ENCODE measurements around the gene SPCS1.
A peak's percentile ranks its signal among the peaks of the same experiment; 100 is the strongest.
"Not testable (repeated sequence)": the region's sequence is repeated elsewhere in the genome, so short reads cannot be mapped to it uniquely, and the experiment has no call there.

Gene SPCS1

DNA sequence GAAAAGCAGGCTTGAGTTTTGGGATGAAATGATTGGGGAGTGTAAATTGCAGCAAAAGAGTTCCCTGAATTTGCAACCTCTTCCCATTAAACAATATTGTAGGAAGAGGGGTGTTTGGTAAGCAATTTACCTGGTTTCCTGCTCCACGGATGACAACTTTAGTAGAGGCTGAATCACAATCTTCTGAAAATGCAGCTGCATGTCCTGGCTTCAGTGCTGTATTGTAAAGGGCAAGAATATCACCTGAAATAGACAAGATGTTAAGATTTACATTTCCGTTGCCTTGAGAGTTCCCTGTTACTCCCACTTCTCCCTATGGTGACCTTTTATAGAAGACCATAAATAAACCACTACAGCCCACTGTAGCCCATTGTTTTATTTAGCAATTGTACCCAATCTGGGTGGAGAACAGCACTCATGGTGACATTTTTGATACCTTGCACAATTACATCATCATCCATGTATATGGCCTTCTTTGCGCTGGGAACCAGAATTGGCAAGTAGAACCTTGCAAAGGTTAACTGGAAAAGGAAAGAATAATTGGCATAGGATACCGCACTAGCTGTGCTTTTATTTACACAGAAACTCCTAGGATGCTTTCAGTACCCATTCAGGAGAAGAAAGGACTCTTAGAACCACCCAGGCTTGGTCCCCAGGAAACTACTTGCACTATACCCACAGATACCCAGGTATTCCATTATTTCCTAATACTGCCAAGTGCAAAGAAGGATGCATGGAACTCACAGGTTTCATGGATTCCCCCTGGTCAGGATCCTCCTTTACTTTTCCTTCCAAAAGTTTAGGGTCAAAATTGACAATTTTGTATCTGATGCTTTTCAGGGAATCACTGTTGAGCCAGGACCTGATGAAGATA, 9.9 kb upstream of the SPCS1 start:
- DNase-seq: no peak

DNA sequence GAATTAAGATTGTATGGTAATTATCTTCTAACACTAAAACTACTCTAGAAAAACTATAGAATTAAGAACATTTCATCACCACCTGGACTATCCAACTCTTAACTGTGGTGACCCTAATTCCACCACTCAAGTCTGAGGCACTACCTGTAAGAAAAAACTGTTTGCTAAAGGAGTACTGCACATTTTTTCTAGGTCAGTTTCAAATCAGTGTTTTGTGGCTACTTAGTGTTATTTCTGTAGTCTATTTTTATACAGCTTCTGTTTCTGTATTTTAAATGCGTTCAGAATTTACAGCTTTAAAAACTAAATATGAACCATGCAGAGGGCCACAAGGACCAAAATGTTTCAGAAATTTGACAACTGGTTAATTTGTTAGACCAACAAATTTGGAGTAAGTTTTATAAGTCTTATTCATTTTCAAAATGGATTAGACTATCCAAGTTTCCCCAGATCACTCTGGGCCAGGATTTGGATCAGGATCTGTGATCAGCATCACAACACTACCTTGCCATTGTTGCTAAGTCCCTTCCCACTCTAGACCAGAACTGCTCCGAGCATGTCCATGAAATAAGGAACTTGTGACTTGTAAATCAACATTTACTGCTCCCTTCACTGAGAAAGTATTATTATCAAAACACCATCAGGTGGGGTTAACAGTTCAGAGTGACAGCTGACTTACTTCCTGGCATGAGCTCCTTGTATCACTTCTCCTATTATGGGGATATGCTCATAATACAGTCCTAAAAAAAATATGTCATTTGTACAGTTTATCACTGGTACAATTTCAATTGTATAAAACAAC, 8.9 kb upstream of the SPCS1 start:
- no peak for DNase-seq

DNA sequence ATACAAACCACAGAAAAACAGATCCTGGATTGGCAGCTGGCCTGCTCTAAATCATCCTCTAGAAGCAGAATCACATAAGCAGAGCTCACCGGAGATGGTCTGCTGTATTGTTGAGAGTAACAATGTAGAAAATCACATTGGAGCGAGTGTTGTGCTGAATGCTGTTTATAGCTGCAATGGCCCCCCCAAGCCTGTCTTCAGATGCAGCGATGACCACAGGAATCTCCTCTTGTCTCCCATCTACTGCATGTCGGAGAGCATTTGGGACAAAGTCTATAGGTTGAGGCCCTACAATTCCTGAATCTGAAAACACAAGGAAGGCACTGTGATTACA, 8.3 kb upstream of the SPCS1 start:
- DNase-seq: no peak

GRCh38 chr3:52703341-52703740, 2.6 kb upstream of the SPCS1 start:
- DNase-seq: no peak

DNA sequence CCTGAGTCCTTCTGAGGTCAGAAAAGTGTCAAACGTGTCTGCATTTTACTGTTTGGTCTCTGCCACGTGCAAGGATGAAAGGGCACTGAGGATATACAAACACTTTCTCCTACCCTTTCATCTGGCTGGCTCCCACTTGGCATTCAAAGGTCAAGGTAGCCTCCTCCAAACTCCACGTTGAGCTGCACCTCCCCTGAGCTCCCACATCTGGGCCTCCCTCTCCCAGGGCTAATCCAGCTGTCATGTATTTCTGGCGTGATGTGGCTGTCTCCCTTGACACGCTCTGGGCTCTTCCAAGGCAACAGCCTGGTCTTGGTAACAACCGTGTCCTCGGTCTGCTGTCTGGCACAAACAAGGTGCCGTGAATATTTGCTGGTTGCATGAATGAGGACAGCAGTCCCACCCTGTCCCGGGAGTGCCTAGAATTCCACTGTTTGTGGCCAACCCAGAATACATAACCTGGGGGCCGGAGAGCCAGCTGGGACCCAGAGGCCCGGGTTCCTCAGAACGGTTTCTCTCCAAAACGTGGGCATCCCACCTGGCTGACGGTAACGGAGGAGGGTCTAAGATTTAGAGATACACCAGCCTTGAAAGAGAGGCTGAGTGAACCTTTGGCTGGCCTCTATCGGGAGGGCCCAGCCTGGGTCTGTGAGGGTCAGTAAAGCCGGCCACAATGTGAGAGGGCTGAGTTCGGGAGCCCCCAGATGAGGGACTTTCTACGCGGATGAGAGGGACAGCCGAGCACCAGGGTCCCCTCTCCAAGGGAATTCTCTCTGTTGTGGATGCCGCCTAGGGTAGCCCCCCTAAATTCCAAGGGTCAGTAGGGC, 1.1 kb upstream of the SPCS1 start:
- peak; percentile 8 for DNase-seq

- DNase-seq: no peak
Observed at GRCh38 chr3:52705438-52705687, 543 bp upstream of the SPCS1 start.

GRCh38 chr3:52707585-52707984, 1.7 kb downstream of the SPCS1 start:
- DNase-seq: no peak

DNA sequence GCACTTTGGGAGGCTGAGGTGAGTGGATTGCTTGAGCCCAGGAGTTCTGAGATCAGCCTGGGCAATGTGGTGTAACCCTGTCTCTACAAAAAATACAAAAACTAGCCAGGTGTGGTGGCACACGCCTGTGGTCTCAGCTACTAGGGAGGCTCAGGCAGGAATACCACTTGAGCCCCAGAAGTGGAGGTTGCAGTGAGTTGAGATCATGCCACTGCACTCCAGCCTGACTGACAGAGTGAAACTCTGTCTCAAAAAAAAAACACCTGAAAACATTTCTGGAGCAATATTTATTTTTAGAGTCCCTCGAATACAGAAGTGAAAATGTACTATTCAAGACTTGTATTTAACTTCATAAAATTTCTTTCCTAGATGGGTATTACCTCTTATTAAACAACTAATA, 4.6 kb downstream of the SPCS1 start:
- no peak for DNase-seq

DNA sequence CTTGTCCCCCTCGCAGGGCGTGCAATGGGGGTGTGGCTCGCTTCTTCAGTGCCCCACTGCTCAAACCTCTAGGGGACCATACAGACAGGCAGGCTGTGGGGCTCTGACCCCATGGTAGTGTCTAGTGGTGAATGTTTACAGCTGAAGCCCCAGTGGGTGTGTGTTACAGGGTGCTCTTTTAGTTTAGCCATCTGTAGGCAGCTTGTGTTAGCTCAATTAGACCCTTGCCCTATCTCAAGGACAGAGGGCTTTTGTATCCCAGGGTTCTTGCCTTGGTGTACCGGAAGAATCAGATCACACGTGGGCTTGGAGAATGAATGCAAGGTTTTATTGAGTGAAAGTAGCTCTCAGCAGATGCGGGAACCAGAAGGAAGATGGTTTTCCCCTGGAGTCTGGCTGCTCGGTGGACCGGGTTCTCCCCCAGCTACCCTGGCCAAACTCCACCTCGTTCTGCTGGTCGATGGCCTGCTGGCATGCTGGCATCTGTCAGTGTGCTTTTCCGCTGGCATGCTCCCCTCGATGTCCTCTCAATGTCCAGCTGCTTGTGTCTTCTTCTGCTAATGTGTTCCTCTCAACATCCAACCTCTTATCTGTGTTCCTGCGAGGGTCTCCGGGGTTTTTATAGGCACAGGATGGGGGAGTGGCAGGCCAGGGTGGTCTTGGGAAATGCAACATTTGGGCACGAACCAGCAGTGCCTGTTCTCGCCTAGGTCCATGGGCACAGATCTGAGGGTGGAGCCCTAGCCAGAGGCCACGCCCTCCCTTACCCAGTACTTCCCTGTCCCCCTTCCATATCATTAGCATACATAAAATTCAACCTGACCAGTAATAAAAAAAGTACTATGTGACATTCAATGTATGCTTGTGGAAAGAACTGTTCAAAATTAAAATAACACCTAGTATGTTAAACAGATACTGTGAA, 6.6 kb downstream of the SPCS1 start:
- DNase-seq: no peak

- no peak for DNase-seq
Observed at GRCh38 chr3:52714335-52715302, 8.7 kb downstream of the SPCS1 start.

GRCh38 chr3:52715714-52716305, 9.9 kb downstream of the SPCS1 start:
- DNase-seq: no peak

DNA sequence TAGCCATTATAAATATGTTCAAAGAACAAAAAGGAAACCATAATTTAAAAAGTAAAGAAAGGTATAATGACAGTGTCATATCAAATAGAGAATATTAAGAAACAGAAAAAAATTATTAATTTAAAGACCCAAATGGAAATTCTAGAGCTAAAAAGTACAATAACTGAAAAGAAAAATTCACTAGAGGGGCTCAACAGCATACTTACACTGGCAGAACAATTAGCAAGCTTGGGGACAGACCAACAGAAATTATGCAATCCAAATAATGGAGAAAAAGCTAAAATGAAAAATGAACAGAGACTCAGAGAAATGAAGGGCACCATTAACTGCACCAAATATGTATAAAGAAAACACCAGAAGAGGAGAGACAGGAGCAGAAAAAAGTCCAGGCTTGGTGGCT, 13.7 kb downstream of the SPCS1 start:
- no peak for DNase-seq

DNA sequence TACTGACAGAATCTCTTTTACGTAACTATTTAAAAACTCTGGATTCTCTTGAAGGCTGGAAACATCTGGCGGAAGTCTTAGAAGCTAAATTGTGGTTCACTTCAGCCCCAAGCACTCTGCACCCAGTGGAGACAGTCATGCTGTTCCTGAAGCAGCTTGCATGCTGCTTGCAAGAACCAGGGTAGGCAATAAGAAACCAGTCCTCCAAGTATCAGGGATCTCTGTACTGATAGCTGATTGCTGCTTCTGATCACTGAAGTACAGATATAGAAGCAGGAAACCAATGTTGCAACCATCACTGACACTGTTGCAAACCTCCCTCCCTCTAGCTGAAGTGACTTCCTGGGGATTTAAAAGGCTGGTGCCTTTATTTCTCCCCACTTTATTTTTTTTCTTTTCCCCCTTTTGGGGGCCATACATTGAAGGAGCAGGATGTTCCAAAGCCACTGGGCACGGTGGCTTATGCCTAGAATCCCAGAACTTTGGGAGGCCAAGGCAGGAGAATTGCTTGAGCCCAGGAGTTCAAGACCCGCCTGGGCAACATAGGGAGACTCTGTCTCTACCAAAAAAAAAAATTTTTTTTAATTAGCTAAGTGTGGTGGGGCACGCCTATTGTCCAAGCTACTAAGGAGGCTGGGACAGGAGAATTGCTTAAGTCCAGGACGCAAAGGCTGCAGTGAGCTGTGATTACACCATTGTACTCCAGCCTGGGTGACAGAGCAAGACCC, 15.3 kb downstream of the SPCS1 start:
- DNase-seq: no peak

- no peak for DNase-seq
Observed at GRCh38 chr3:52721730-52722008, 15.8 kb downstream of the SPCS1 start.

DNA sequence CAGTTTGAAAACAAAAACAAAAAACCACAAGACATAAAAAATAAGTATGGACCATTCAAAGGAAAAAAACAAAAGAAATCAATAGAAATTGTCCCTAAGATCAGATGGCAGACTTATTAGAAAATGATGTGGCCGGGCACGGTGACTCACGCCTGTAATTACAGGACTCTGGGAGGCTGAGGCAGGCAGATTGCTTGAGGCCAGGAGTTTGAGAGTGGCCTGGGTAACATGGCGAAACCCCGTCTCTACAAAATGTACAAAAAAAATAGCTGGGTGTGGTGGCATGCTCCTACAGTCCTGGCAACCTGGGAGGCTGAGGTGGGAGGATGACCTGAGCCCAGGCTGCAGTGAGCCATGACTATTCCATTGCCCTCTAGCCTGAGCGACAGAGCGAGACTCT, 16.6 kb downstream of the SPCS1 start:
- DNase-seq: no peak

DNA sequence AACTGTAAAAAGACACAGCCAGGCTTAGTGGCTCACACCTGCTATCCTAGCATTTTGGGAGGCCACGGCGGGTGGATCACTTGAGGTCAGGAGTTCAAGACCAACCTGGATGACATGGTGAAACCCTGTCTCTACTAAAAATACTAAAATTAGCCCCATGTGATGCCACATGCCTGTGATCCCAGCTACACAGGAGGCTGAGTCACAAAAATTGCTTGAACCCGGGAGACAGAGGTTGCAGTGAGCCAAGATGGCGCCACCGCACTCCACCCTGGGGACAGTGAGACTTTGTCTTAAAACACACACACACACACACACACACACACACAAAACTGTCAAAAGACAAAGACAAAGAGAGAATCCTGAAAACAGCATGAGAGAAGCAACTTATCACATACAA, 18.0 kb downstream of the SPCS1 start:
- DNase-seq: no peak

GRCh38 chr3:52724511-52724910, 18.6 kb downstream of the SPCS1 start:
- DNase-seq: no peak

DNA sequence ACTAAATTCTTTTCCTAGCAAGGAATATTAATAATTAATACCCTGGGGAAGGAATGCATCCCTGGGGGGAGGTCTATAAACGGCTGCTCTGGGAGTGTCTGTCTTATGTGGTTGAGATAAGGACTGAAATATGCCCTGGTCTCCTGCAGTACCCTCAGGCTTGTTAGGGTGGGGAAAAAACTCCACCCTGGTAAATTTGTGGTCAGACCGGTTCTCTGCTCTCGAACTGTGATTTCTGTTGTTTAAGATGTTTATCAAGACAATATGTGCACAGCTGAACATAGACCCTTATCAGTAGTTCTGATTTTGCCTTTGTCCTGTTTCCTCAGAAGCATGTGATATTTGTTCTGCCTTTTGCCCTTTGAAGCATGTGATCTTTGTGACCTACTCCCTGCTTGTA, 22.8 kb downstream of the SPCS1 start:
- not testable (repeated sequence) for DNase-seq

- no peak for DNase-seq
Observed at GRCh38 chr3:52730681-52731080, 24.8 kb downstream of the SPCS1 start.

DNA sequence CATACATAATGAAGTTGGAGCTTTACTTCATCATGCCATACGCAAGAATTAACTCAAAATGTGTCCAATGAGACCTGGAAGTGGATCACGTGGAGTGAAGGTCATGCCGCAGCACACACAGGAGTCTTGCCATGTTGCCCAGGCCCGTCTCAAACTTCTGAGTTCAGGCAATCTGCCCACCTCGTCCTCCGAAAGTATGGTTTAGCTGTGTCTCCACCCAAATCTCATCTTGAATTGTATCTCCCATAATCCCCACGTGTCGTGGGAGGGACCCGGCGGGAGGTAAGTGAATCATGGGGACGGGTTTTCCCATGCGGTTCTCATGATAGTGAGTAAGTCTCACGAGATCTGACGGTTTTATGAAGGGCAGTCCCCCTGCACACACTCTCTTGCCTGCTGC, 25.7 kb downstream of the SPCS1 start:
- DNase-seq: no peak
